SU-DHL-6 (cell line): Measurements from ENCODE around the gene NEU4.
A peak's percentile ranks its signal among the peaks of the same experiment; 100 is the strongest.

Experiments used
- H2AFZ ChIP-seq: fragments of 200-600 bp; sonication (generic); 2 replicates; pipeline ENCODE4 v1.6.1; 2014; ENCODE audit warnings: low read depth, mild to moderate bottlenecking, moderate library complexity, mixed read lengths, antibody characterized with exemption, low read length; ENCODE audit not compliant: severe bottlenecking
- H3F3A ChIP-seq: fragments of 200-600 bp; shearing (Covaris generic); 2 replicates; pipeline ENCODE4 v1.6.0; 2016; ENCODE audit warnings: antibody characterized with exemption, mild to moderate bottlenecking; ENCODE audit not compliant: insufficient read depth
- H3K27ac ChIP-seq: fragments of 200-600 bp; sonication (generic); 2 replicates; pipeline ENCODE4 v1.5.1; 2016; ENCODE audit warnings: low read depth, mild to moderate bottlenecking, low read length, moderate library complexity, mixed read lengths
- H3K27me3 ChIP-seq: fragments of 200-600 bp; sonication (generic), shearing (Covaris generic); 2 replicates; pipeline ENCODE4 v1.6.0; 2014; ENCODE audit warnings: mild to moderate bottlenecking, low read length
- H3K36me3 ChIP-seq: fragments of 200-600 bp; sonication (generic); 2 replicates; pipeline ENCODE4 v1.6.1; 2014; ENCODE audit warnings: mild to moderate bottlenecking, low read length, mixed read lengths
- H3K4me2 ChIP-seq: fragments of 300-600, 200-600 bp; shearing (Covaris generic), sonication (generic); 2 replicates; pipeline ENCODE4 v1.6.0; 2014; ENCODE audit warnings: low read length, low read depth, mild to moderate bottlenecking; ENCODE audit not compliant: poor library complexity, severe bottlenecking
- H3K4me3 ChIP-seq: fragments of 200-600 bp; sonication (generic); 2 replicates; pipeline ENCODE4 v1.5.1; 2014; ENCODE audit warnings: antibody characterized with exemption, low read length, mild to moderate bottlenecking, mixed read lengths; ENCODE audit not compliant: insufficient read depth, poor library complexity, severe bottlenecking
- H3K79me2 ChIP-seq: fragments of 200-600 bp; sonication (generic); 2 replicates; pipeline ENCODE4 v1.6.1; 2014; ENCODE audit warnings: mild to moderate bottlenecking, low read length, moderate library complexity; ENCODE audit not compliant: insufficient read depth
- H3K9ac ChIP-seq: fragments of 200-600 bp; sonication (generic); 2 replicates; pipeline ENCODE4 v1.7.0; 2014; ENCODE audit warnings: mild to moderate bottlenecking, low read length
- H3K9me2 ChIP-seq: fragments of 200-600 bp; sonication (generic); replicated peaks from 2 replicates; pipeline ENCODE4 v1.6.1; 2014; ENCODE audit warnings: low read length; ENCODE audit not compliant: insufficient read depth
- H3K9me3 ChIP-seq: fragments of 200-600 bp; sonication (generic); 2 replicates; pipeline ENCODE4 v1.6.1; 2014; ENCODE audit warnings: low read length, mixed read lengths; ENCODE audit not compliant: insufficient read depth
- H4K20me1 ChIP-seq: fragments of 200-600 bp; sonication (generic); 2 replicates; pipeline ENCODE4 v1.6.1; 2014; ENCODE audit warnings: low read depth, mild to moderate bottlenecking, antibody characterized with exemption, low read length, moderate library complexity, mixed read lengths
- CTCF ChIP-seq: fragments of 200-600 bp; sonication (generic); IDR thresholded peaks from one replicate; pipeline ENCODE4 v1.5.1; 2017; ENCODE audit warnings: antibody characterized with exemption, mild to moderate bottlenecking, low read length, moderate library complexity; ENCODE audit not compliant: insufficient read depth, poor library complexity, severe bottlenecking
- EZH2phosphoT487 ChIP-seq: fragments of 200-600 bp; sonication (generic), shearing (Covaris generic); conservative IDR thresholded peaks from 2 replicates; pipeline ENCODE4 v1.6.1; 2018; ENCODE audit warnings: mild to moderate bottlenecking, antibody characterized with exemption, low read length, moderate library complexity, mixed read lengths

Gene NEU4

GRCh38 chr2:241859017-241859435 lies 50.0 kb downstream of the NEU4 start:
- no peaks in the 10 kb centered on the region for H3K79me2 ChIP-seq
- H2AFZ ChIP-seq, result no peak overlapping the region
- no peak overlapping the region for H3K4me3 ChIP-seq
- H3K4me2 ChIP-seq, result no peak overlapping the region
- no peak for TF ChIP-seq CTCF
- no peak for TF ChIP-seq EZH2phosphoT487
- H3K36me3 ChIP-seq, result no peaks in the 10 kb centered on the region
- H3K9me3 ChIP-seq, result peaks cover under 1% of the 10 kb centered on the region; the same call in 1 of the 2 replicates
- H4K20me1 ChIP-seq, result no peaks in the 10 kb centered on the region
- H3F3A ChIP-seq, result no peaks in the 10 kb centered on the region
- H3K27ac ChIP-seq, result no peak overlapping the region
- no peaks in the 10 kb centered on the region for H3K9me2 ChIP-seq
- H3K27me3 ChIP-seq, result no peaks in the 10 kb centered on the region
- no peak overlapping the region for H3K9ac ChIP-seq

- TF ChIP-seq CTCF (no peak), EZH2phosphoT487 (no peak)
- no peaks in the 10 kb centered on the region for H3K36me3 ChIP-seq
- no peak overlapping the region for H3K4me3 ChIP-seq
- H3K9me3 ChIP-seq, result peaks cover 6% of the 10 kb centered on the region; the same call in 1 of the 2 replicates
- H3K27ac ChIP-seq, result no peak overlapping the region
- H3K9ac ChIP-seq, result no peak overlapping the region
- H4K20me1 ChIP-seq, result no peaks in the 10 kb centered on the region
- H3K79me2 ChIP-seq, result no peaks in the 10 kb centered on the region
- no peaks in the 10 kb centered on the region for H3K27me3 ChIP-seq
- peak overlapping the region; percentile 17 for H3K4me2 ChIP-seq
- H2AFZ ChIP-seq, result no peak overlapping the region
- no peaks in the 10 kb centered on the region for H3K9me2 ChIP-seq
- H3F3A ChIP-seq, result no peaks in the 10 kb centered on the region
These were observed 50.6 kb downstream of the NEU4 start for GRCh38 chr2:241859436-241860183.

GRCh38 chr2:241860184-241861078 lies 51.4 kb downstream of the NEU4 start:
- H3K27me3 ChIP-seq, result no peaks in the 10 kb centered on the region
- H3K9ac ChIP-seq, result no peak overlapping the region
- no peak overlapping the region for H3K4me3 ChIP-seq
- H3K36me3 ChIP-seq, result no peaks in the 10 kb centered on the region
- peak overlapping the region; percentile 17 for H3K4me2 ChIP-seq
- no peak overlapping the region for H2AFZ ChIP-seq
- no peaks in the 10 kb centered on the region for H3K9me2 ChIP-seq
- no peak overlapping the region for H3K27ac ChIP-seq
- no peaks in the 10 kb centered on the region for H3K79me2 ChIP-seq
- H3K9me3 ChIP-seq, result peaks cover 13% of the 10 kb centered on the region; the same call in 1 of the 2 replicates
- H4K20me1 ChIP-seq, result no peaks in the 10 kb centered on the region
- no peaks in the 10 kb centered on the region for H3F3A ChIP-seq
- TF ChIP-seq CTCF (no peak), EZH2phosphoT487 (no peak)
